Smooth muscle cell (in vitro differentiated cells): ENCODE measurements around the gene EPOP. TPM values are rescaled to one million over a fixed set of nuclear protein-coding genes. Genes with fewer than 3 reads are reported as not detected.
"Not testable (repeated sequence)": the region's sequence is repeated elsewhere in the genome, so short reads cannot be mapped to it uniquely, and the experiment has no call there.

Experiments used
- DNase-seq: peaks from one replicate; lab custom pipeline; 2025; ENCODE audit not compliant: unreplicated experiment; lab: John Stamatoyannopoulos, UW
- H2AFZ ChIP-seq: fragments of 200-600 bp; sonication (generic); 2 replicates; pipeline ENCODE4 v1.6.0; 2016; ENCODE audit warnings: antibody characterized with exemption, low read depth, mild to moderate bottlenecking
- H3F3A ChIP-seq: fragments of 200-600 bp; sonication (generic); 2 replicates; pipeline ENCODE4 v1.6.0; 2017; ENCODE audit warnings: antibody characterized with exemption, low read depth
- H3K27ac ChIP-seq: fragments of 200-600 bp; sonication (generic); 2 replicates; pipeline ENCODE4 v1.5.1; 2016; ENCODE audit warnings: low read depth, mild to moderate bottlenecking
- H3K27me3 ChIP-seq: fragments of 200-600 bp; sonication (generic); 2 replicates; pipeline ENCODE4 v1.6.1; 2016; ENCODE audit warnings: low read depth, mild to moderate bottlenecking
- H3K36me3 ChIP-seq: fragments of 200-600 bp; sonication (generic); 2 replicates; pipeline ENCODE4 v1.5.1; 2016; ENCODE audit warnings: low read depth
- H3K4me1 ChIP-seq: fragments of 200-600 bp; sonication (generic); 2 replicates; pipeline ENCODE4 v1.5.1; 2016; ENCODE audit warnings: low read depth
- H3K4me2 ChIP-seq: fragments of 200-600 bp; sonication (generic); 2 replicates; pipeline ENCODE4 v1.6.0; 2016; ENCODE audit warnings: mild to moderate bottlenecking
- H3K4me3 ChIP-seq: fragments of 200-600 bp; sonication (generic); 2 replicates; pipeline ENCODE4 v1.5.1; 2016; ENCODE audit warnings: mild to moderate bottlenecking
- H3K79me2 ChIP-seq: fragments of 200-600 bp; sonication (generic); 2 replicates; pipeline ENCODE4 v1.6.0; 2016; ENCODE audit warnings: low read depth, mild to moderate bottlenecking
- H3K9ac ChIP-seq: fragments of 200-600 bp; sonication (generic); 2 replicates; pipeline ENCODE4 v1.6.0; 2016; ENCODE audit warnings: low read depth
- H3K9me3 ChIP-seq: fragments of 200-600 bp; sonication (generic); replicated peaks from 2 replicates; pipeline ENCODE4 v1.5.1; 2016; ENCODE audit warnings: low read depth
- H4K20me1 ChIP-seq: fragments of 200-600 bp; sonication (generic); 2 replicates; pipeline ENCODE4 v1.6.0; 2016; ENCODE audit warnings: low read depth
- CTCF ChIP-seq: fragments of 200-600 bp; sonication (generic); IDR thresholded peaks from 2 replicates; pipeline ENCODE4 v1.5.1; 2017; ENCODE audit warnings: borderline replicate concordance, mild to moderate bottlenecking, antibody characterized with exemption; ENCODE audit not compliant: insufficient read depth, poor library complexity, severe bottlenecking
- WGBS: methylation state at CpG from one replicate; pipeline ENCODE4 v1.1.7; 2016; ENCODE audit warnings: low lambda C conversion rate; 5-methylcytosine and 5-hydroxymethylcytosine counted together
- polyA plus RNA-seq: library from polyadenylated mRNA; unstranded; fragments of >200 nt; fragmentation: Nextera tagmentation; extraction: Ambion mirVana; gene quantifications from 2 replicates; pipeline ENCODE4 v1.2.1, GENCODE V29; 2016
- total RNA-seq: library from RNA; depleted of rRNA; stranded (reverse); fragments of >200 nt; gene quantifications from 2 replicates; pipeline ENCODE4 v1.2.3, GENCODE V29; 2014

EPOP gene
- total and polyA plus RNA-seq, 2 experiments from 2014 or later: 0.40 to 0.85 TPM

- H3K9me3 ChIP-seq: no peaks in the 10 kb centered on the region
- DNase-seq: no peak
- no peak overlapping the region for H3K27ac ChIP-seq
- no peak overlapping the region for H2AFZ ChIP-seq
- H3K27me3 ChIP-seq: peaks cover 4% of the 10 kb centered on the region
- no peaks in the 10 kb centered on the region for H4K20me1 ChIP-seq
- no peak overlapping the region for H3K4me3 ChIP-seq
- H3F3A ChIP-seq: no peaks in the 10 kb centered on the region
- no peak overlapping the region for H3K4me2 ChIP-seq
- H3K79me2 ChIP-seq: no peaks in the 10 kb centered on the region
- H3K9ac ChIP-seq: no peak overlapping the region
- peaks cover 7% of the 10 kb centered on the region for H3K4me1 ChIP-seq
- no peaks in the 10 kb centered on the region for H3K36me3 ChIP-seq
- WGBS: 100% methylated on average over 1 of the region's 1 CpG
- TF ChIP-seq CTCF: no peak
Observed at GRCh38 chr17:38653230-38653629, 21.5 kb downstream of the EPOP start.

- 86% methylated on average over 11 of the region's 11 CpGs for WGBS
Observed at GRCh38 chr17:38650653-38651173, 24.0 kb downstream of the EPOP start.

DNA sequence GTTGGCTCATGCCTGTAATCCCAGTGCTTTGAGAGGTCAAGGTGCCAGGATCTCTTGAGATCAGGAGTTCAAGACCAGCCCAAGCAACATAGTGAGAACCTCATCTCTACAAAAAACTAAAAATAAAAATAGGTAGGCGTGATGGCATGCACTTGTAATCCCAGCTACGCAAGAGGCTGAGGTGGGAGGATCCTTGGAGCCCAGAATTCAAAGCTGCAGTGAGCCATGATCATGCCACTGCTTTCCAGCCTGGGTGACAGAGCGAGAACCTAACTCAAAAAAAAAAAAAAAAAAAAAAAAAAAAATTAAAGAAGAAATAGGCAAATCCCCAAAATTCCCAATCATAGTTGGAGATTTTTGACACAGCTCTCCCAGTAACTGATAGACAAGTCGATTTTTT lies 36.8 kb downstream of the EPOP start:
- no peak for TF ChIP-seq CTCF
- Histone ChIP-seq H3K36me3 (no peaks in the 10 kb centered on the region), H2AFZ (no peak overlapping the region), H4K20me1 (no peaks in the 10 kb centered on the region), H3K79me2 (no peaks in the 10 kb centered on the region), H3K27me3 (no peaks in the 10 kb centered on the region), H3K9ac (no peak overlapping the region), H3K9me3 (no peaks in the 10 kb centered on the region), H3F3A (no peaks in the 10 kb centered on the region), H3K27ac (no peak overlapping the region), H3K4me1 (no peaks in the 10 kb centered on the region), H3K4me2 (no peak overlapping the region), H3K4me3 (no peak overlapping the region)
- DNase-seq: no peak
- whole genome bisulfite sequencing: 78% methylated on average over 4 of the region's 4 CpGs

More at GRCh38 chr17:38650653-38651173, 24.0 kb downstream of the EPOP start:
- H3K9me3 ChIP-seq, H3K27ac ChIP-seq, H3K4me2 ChIP-seq, H3K79me2 ChIP-seq, H3K4me1 ChIP-seq, H4K20me1 ChIP-seq, H2AFZ ChIP-seq, H3K36me3 ChIP-seq, H3K27me3 ChIP-seq, H3F3A ChIP-seq, H3K4me3 ChIP-seq, H3K9ac ChIP-seq, DNase-seq: not testable (repeated sequence)

- Histone ChIP-seq H3K27ac (no peak overlapping the region), H3K79me2 (no peaks in the 10 kb centered on the region), H4K20me1 (no peaks in the 10 kb centered on the region), H3K4me2 (no peak overlapping the region), H3K9ac (no peak overlapping the region), H3K27me3 (no peaks in the 10 kb centered on the region), H3F3A (no peaks in the 10 kb centered on the region), H3K4me3 (no peak overlapping the region), H3K36me3 (no peaks in the 10 kb centered on the region), H3K4me1 (no peaks in the 10 kb centered on the region), H3K9me3 (no peaks in the 10 kb centered on the region), H2AFZ (no peak overlapping the region)
- WGBS: 40% methylated on average over 9 of the region's 9 CpGs
- no peak for TF ChIP-seq CTCF
- no peak for DNase-seq
Observed at GRCh38 chr17:38636054-38636453, 38.7 kb downstream of the EPOP start.
